Lower leg skin (tissue), 4 donors: ENCODE data around the gene PP2D1. TPM values are rescaled to one million over a fixed set of nuclear protein-coding genes. Genes with fewer than 3 reads are reported as not detected.

Source experiments
- DNase-seq, 2 donors: peaks; one replicate each; pipeline ENCODE4 v3.0.0-alpha.2; 2019; ENCODE audit warnings: low spot score in 2 of 2
- H3K4me3 ChIP-seq: fragments of 200-600 bp; sonication (generic); 2 replicates; pipeline ENCODE4 v1.5.1; 2017; ENCODE audit warnings: mild to moderate bottlenecking, low read depth; ENCODE audit not compliant: poor library complexity, severe bottlenecking
- POLR2A ChIP-seq, 2 donors: fragments of 450-650 bp; IDR thresholded peaks; one replicate each; pipeline ENCODE4 v1.6.1; 2016 to 2017; ENCODE audit warnings: antibody characterized with exemption in 2 of 2, mild to moderate bottlenecking in 1 of 2, moderate library complexity in 1 of 2
- WGBS, 2 donors: methylation state at CpG; one replicate each; pipeline ENCODE4 v1.1.5; 2018; 5-methylcytosine and 5-hydroxymethylcytosine counted together
- intact Hi-C: fragments of 100-400 bp; cut with DNase I; formaldehyde crosslinking; loops from one replicate; pipeline ENCODE4 v1.15.0; 2023; ENCODE audit warnings: low total_unique reads
- total RNA-seq, 4 donors: library from RNA; depleted of rRNA; stranded (reverse); fragments of >200 nt; gene quantifications; one replicate each; pipeline ENCODE4 v1.1.0, GENCODE V29; 2016
- TF ChIP-seq, protein P1 (sequence below), 3 donors: fragments of 450-650 bp; IDR thresholded peaks; one replicate each; pipeline ENCODE4 v1.5.1; 2016; ENCODE audit warnings: antibody characterized with exemption in 3 of 3, mild to moderate bottlenecking in 3 of 3, moderate library complexity in 2 of 3

The PP2D1 gene
- total RNA-seq, 4 donors from 2014 or later: not detected

DNA sequence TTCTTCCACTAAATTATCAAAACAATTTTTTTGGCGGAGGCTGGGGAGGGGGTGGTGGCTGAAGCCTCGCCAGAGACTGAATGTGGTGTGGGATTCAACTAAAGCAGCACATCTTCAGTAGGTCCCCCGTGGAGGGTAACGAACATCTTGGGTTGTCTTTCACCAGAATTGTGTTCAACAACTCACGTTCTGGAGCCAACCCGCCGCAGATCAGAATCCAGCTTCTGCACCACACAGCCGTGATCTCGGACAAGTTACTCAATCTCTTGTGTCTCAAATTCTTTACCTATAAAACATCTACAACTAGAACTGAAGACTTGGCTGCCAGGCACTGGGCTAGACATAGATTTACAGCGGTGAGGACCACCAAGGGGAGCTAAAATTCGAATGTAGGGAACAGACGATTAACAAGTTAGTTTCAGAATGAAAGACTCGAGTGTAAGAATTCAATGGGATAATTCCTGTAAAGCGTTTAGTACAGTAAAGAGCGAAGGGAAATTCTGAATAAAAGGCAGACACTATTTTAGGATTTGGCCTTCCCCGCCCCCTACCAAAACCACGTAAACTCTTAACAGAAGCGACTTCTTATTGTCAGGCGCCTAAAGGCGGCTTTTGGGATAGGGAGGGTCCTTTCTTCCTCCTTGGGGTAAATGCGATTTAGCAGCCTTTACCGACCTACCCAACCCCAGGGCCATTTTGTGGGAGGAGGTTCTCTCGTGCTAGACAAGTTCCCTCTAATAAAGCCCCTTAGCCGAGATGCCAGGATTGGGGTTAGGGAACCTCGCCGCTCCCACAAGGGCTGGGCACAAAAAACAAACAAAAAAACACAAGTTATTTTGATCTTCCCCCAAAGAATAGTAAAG is 65.9 kb downstream of the PP2D1 start:
- 37 to 39% methylated on average over 26 of the region's 26 CpGs for WGBS, 2 donors
- peak in 1 of 2 donors; percentile 85 for DNase-seq
- H3K4me3 ChIP-seq: peak overlapping the region; percentile 70
- intact Hi-C loops: loop anchor here (5.0 kb wide), 1 partner anchor 96 kb away; the partner anchor contains the start of gene KAT2B
- no peak for TF ChIP-seq POLR2A (IDR thresholded peaks at IDR 0.05)
- TF ChIP-seq, protein P1, sequence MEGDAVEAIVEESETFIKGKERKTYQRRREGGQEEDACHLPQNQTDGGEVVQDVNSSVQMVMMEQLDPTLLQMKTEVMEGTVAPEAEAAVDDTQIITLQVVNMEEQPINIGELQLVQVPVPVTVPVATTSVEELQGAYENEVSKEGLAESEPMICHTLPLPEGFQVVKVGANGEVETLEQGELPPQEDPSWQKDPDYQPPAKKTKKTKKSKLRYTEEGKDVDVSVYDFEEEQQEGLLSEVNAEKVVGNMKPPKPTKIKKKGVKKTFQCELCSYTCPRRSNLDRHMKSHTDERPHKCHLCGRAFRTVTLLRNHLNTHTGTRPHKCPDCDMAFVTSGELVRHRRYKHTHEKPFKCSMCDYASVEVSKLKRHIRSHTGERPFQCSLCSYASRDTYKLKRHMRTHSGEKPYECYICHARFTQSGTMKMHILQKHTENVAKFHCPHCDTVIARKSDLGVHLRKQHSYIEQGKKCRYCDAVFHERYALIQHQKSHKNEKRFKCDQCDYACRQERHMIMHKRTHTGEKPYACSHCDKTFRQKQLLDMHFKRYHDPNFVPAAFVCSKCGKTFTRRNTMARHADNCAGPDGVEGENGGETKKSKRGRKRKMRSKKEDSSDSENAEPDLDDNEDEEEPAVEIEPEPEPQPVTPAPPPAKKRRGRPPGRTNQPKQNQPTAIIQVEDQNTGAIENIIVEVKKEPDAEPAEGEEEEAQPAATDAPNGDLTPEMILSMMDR (IDR thresholded peaks at IDR 0.05): no peak

DNA sequence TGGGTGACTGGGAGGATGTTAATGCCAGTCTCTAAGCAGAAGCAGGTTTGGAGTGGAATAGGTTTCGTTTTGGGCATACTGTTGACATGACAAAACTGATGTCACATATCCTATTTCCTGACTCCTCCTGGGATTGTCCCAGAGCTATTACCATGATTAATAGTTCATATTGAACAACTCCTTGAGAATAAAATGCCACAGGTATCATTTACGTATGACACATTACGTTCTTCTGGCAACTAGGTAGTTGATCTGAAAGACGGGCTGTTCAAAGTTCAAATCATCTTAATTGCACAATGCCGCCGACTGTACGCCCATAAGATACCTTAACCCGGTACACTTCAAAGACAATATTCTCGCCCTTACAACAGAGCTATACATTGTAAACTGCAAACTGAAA is 66.5 kb downstream of the PP2D1 start:
- WGBS, 2 donors: 85 to 92% methylated on average over 9 of the region's 9 CpGs
- TF ChIP-seq POLR2A (IDR thresholded peaks at IDR 0.05): no peak
- TF ChIP-seq, protein P1 (IDR thresholded peaks at IDR 0.05): no peak
- H3K4me3 ChIP-seq: no peak overlapping the region
- no peak for DNase-seq
- intact Hi-C loops: loop anchor here (5.0 kb wide), 1 partner anchor 97 kb away; the partner anchor contains the start of gene KAT2B

DNA sequence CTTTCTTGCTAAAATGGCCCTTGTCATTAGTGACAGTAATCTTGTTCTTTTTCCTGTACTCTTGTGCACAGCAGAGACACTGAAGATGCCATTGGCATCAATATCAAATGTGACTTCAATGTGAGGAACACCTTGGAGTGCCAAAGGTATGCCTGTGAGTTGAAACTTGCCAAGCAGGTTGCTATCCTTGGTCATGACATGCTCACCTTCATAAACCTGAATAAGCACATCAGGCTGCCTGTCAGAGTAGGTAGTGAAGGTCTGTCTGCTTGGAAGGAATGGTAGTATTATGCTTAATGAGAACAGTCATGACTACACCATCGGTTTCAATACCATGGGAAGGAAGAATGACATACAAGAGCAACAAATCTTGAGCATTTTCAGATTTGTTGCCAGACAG is 71.4 kb downstream of the PP2D1 start:
- no peak overlapping the region for H3K4me3 ChIP-seq
- 46 to 65% methylated on average over 1 of the region's 1 CpG for WGBS, 2 donors
- no peak for DNase-seq
- intact Hi-C loops: no loop called here
- TF ChIP-seq, protein P1 (IDR thresholded peaks at IDR 0.05): no peak
- no peak for TF ChIP-seq POLR2A (IDR thresholded peaks at IDR 0.05)

DNA sequence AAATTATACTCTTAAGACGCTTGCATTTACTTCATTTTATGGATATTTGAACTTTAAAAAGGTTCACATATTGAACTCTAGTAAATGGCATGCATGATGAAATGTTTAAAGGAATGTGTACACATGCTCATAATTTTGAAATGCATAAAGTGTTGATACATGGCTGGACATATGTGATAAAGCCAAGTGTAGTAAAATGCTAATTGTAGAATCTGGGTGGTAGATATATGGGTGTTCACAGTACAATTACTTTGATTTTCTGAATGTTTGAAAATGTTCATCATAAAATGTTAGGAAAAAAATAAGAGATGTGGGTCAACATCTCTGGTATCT is 73.8 kb downstream of the PP2D1 start:
- DNase-seq: no peak
- no peak overlapping the region for H3K4me3 ChIP-seq
- intact Hi-C loops: no loop called here
- WGBS, 2 donors: 93% methylated on average over 1 of the region's 1 CpG
- TF ChIP-seq, protein P1 (IDR thresholded peaks at IDR 0.05): no peak
- no peak for TF ChIP-seq POLR2A (IDR thresholded peaks at IDR 0.05)

DNA sequence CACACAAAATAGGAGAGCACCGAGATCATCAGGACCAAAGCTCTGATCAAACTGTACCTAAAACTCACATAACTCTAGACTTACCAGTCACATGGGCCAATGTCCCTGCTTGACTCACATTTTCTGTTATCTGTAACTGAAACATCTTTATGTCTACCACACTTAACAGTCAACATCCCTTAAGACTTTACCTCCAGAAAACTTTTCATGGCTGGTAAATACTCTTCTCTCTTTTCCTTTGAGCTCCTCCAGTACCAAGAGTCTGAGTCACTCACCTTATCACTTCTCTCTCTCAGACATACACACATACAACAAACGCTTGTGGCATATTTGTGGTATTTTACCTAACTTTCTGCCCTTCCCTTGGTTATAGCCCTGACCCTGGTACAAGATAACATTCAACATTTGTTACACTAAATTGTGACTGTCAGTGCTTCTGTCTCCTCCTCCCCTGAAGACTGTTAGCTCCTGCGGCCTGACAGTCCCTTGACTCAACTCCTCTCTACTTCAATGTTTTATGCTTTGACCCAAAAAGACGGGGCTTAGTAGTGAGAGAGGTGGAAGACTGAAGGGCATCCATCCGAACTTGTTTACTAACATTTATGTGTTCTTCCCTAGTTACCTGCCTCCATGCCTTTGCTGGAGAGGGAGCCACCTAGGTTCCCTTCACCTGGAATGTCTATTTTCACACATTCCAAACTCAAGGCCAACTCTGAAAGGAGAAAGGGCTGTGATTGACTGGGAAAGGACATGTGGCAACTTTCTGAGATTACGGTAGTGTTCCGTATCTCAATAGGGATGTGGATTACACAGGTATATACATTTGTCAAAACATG is 74.4 kb downstream of the PP2D1 start:
- DNase-seq: no peak
- TF ChIP-seq, protein P1 (IDR thresholded peaks at IDR 0.05): no peak
- TF ChIP-seq POLR2A (IDR thresholded peaks at IDR 0.05): no peak
- 76 to 90% methylated on average over 7 of the region's 7 CpGs for WGBS, 2 donors
- no peak overlapping the region for H3K4me3 ChIP-seq
- intact Hi-C loops: no loop called here

Other genes with a start within 250 kb of the PP2D1 start
- gene EFHB, start 78.0 kb downstream of the PP2D1 start, total RNA-seq: under 1 TPM in 3 of 4 donors, not detected in 1; 0.80 to 0.88 (median 0.88) TPM
- gene RAB5A, start 65.2 kb downstream of the PP2D1 start, total RNA-seq: 100 to 1,000 TPM; 110 to 168 (median 119) TPM
- 10 to 100 TPM; 29.2 to 38.8 (median 31.0) TPM for gene KAT2B, start 28.2 kb upstream of the PP2D1 start, total RNA-seq
- gene SGO1, start 173.9 kb upstream of the PP2D1 start, total RNA-seq: 1 to 10 TPM; 1.1 to 2.2 (median 1.9) TPM